H54 (cell line): ENCODE measurements around the gene AGR2.

Experiments
- DNase-seq: peaks from one replicate; pipeline ENCODE4 v3.0.0; 2011; ENCODE audit warnings: low spot score, mixed read lengths; ENCODE audit not compliant: insufficient read length
- FAIRE-seq: peaks from 3 replicates; lab custom pipeline; 2011; peaks lifted over from hg19 to GRCh38; lab: Jason Lieb, UNC
- POLR2A ChIP-seq: IDR thresholded peaks from 2 replicates; pipeline ENCODE4 v1.6.1; 2011; ENCODE audit warnings: low read depth, mild to moderate bottlenecking, low read length

Gene AGR2

GRCh38 chr7:16753102-16753931 lies 51.5 kb downstream of the AGR2 start, which contains the start of gene TSPAN13:
TSS of gene TSPAN13 (plus strand) at chr7:16753755. CDS start at chr7:16753968, 213 bp downstream.
- DNase-seq = peak; percentile 93
- TF ChIP-seq POLR2A = no peak
- FAIRE-seq = peak; percentile 55

- DNase-seq (no peak), FAIRE-seq (no peak)
- TF ChIP-seq POLR2A = no peak
Measured at GRCh38 chr7:16747102-16747501, 57.7 kb downstream of the AGR2 start.

- TF ChIP-seq POLR2A = no peak
- no peak for FAIRE-seq
- DNase-seq = no peak
Measured at GRCh38 chr7:16745645-16746044, 59.2 kb downstream of the AGR2 start.

- TF ChIP-seq POLR2A = no peak
- FAIRE-seq (no peak), DNase-seq (no peak)
Measured at GRCh38 chr7:16744518-16745250, 60.1 kb downstream of the AGR2 start.

- DNase-seq = no peak
- FAIRE-seq = no peak
- no peak for TF ChIP-seq POLR2A
Measured at GRCh38 chr7:16743236-16743635, 61.6 kb downstream of the AGR2 start.

- TF ChIP-seq POLR2A = no peak
- DNase-seq = no peak
- no peak for FAIRE-seq
Measured at GRCh38 chr7:16742547-16742946, 62.3 kb downstream of the AGR2 start.
